Fibroblast of skin of left quadriceps (primary cell): ENCODE results near the gene GFI1.

Source experiments
- DNase-seq, 2 experiments: peaks; one replicate each; pipeline ENCODE4 v3.0.0-alpha.2; 2013; ENCODE audit warnings: low read depth in 2 of 2

Gene GFI1

GRCh38 chr1:92488416-92488815 lies 1.7 kb upstream of the GFI1 start:
- DNase-seq: no peak

- DNase-seq: no peak
Measured at GRCh38 chr1:92487078-92487605, 417 bp upstream of the GFI1 start.

DNA sequence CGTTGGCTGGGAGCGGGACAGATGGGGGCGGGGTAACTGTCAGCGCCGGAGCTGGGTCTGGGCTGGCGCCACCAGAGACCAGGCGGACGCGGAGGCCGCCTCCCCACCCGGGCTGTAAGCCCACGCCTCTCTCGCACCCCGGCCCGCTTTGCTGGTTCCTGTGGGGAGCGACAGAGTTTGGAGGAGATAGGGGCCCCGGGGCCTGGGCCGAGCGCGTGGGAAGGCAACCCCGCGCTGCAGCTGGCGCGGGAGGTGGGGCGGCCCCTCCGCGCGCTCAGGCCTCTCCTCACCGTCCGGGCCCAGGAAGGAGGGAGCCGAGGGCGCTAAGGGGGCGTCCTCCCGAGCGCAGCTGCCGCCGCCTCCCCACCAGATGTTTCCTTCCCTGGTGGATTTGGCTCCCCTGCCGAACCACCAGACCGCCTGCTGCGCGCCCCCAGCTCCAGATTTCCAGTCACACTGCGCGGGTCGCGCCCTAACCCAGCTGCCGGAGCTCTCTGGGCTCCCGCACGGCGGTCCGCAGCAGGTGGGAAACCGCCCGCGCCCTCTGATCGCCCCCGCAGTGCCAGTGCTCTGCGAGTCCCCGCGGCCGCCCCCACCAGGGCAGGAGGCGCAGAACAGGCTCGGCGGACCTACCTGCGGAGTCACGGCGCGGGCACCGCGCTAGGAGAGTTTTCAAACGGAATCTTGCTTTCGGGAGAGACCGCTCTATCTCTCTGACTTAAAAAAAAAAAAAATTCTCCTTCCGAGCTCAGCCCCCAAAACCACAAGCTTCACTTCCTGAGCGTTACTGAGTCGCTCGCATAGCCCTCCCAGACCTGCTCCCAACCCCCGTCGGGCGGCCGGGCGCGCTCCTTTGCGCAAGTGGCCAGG lies 1.1 kb downstream of the GFI1 start:
- no peak for DNase-seq

DNA sequence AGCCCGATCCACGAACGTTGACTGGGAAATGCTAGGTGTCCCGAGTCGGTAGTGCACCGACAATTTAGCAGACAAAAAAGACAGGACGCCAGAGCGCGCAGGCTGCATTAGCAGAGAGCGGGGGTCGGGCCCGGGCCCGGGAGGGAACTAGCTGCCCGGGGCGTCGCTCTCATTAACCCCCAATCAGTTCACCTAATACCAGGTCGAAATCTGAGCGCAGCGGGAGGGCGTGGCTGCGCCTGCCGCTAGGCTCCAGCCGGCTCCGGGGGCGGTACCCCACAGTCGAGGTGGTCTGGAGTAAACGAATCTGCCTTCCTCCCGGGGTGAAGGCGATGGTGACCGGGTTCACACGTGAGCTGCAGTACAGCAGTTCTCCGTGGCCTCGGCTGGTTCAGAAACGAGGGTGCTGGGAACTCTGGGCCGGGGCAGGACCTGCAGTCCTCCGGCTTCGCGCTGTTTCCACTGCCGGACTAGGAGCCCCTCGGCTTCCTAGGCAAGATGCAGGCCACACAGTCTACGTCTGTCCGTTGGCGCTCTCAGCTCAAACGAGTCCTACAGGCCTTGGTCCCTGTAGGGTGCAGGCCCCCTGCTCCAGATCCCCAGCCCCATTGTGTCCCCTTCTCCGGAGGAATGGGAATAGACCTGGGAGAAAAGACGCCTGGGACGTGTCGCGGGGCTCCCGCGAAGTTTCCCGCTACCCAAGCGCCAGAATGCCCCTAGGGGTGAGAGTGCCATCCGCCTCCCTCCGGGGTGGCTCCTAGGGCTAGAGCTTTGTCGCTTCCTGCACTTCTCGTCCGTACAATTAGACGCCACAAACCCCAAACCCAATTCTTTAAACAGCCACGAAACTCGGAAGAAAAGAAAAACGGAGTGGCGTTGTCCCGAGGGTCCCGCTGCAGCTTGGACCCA lies 2.0 kb downstream of the GFI1 start:
- DNase-seq: no peak

DNA sequence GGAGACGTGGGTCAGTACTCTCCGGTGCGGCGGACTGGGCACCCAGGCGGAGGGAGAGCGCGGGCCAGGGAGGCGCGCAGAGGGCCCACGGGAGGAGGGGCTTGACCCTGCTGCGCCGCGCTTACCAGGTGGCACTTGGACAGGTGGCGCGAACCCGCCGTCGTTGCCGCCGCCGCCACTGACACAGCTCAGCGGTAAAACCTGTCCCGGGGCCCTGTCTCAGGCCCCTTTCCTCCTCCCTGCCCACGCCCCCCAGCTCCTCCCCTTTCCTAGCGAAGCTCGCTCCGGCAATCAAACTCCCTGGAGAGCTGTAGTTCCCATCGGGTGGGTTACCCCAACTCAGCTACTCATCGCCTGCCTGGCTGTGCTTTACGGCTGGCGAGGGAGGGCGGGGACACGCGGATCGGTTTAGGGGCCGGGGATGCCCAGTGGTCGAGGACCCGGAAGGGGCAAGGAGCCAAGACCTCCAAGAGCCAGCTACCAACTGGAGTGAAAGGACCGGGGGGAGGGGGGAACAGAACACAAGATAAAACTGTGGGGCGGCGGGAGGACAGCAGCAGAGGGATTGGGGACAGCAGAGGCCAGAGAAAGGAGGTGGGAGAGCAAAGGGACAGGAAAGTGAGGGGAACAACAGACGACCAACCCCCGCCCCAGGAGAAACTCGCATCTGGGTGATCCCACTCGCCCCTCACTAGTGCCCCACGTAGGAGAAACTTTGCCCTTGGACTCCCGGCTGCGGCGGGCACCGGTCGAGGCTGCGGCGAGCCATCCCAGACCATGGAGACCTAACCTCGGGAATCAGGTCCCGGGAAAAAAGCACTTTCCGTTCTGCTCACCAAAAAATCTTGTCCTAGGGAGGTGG lies 2.9 kb downstream of the GFI1 start:
- DNase-seq: no peak

DNA sequence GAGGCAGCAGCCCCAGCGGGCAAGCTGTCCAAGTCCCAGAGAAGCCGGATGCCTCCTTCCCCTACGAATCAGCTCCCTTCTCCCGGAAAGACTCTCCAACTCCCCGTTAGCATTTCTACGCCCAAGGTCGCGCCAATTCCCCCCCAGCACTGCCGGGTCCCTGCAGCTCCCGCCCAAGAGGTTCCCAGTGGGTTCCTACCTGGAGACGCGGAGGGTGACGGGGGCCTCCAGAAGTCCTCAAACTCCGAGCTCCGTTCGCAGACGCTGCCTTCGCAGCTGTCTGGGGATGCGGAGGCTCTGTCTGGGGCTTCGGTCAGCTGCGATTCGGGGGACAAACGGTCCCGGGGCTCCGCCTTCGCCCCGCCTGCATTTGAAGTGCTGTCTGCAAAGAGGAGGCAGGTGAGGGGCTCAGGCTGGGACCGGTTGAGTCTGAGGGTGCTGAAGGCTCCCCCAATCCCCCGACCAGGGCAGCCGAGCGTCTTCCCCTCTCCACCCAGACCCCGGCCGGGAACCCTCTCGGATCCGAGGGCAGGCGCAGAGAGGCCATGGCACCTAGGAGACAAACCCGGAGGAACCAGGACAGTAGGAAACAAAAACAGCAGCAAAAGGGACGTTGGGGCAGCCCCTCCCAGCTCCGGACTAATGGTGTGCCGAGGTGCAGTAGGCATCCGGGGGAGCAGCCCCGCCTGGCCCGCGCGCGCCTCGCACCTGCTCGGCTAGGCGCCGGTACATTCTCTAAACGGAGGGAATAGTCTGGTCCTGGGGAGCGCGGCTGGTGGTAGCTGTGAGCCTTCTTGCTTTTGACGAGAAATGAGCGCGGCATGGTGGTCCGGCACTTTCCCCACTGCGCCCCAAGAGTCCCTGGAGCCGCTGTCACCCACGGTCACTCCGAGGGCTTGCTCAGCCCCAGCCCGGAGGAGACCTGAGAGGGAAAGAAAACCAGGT lies 3.8 kb downstream of the GFI1 start:
- no peak for DNase-seq

GRCh38 chr1:92481971-92482664 lies 4.6 kb downstream of the GFI1 start:
- no peak for DNase-seq

- DNase-seq: no peak
Measured at GRCh38 chr1:92481599-92481925, 5.2 kb downstream of the GFI1 start.

- DNase-seq: no peak
Measured at GRCh38 chr1:92480813-92481598, 5.7 kb downstream of the GFI1 start.

DNA sequence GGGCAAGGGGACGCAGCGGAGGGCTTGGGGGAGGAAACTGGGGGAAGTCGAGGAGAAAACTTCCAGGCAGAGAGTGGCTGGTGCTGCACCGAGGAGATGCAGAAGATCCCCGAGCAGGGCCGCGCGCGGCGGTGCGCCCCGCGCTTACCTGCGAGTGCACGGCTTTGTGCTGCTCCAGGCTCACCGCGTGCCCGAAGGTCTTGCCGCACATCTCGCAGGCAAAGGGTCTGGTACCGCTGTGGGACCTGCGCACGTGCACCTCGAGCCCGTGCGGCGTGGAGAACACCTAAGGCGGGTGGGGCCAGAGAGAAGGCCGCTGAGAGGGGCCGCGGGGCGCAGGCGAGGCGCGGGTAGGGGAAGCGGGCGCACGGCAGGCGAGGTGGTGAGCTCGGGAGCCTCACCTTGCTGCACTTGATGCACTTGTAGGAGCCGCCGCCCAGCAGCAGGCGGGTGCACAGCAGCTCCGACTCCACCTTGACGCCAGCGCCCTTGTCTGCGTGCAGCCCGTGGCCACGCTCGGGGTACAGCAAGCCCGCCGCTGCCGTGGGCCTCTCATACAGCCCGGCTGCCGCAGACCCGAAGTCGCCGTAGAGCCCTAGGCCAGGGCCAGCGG lies 6.4 kb downstream of the GFI1 start:
- no peak for DNase-seq

- no peak for DNase-seq
Measured at GRCh38 chr1:92479587-92479986, 7.1 kb downstream of the GFI1 start.

GRCh38 chr1:92478393-92478792 lies 8.3 kb downstream of the GFI1 start:
- no peak for DNase-seq

DNA sequence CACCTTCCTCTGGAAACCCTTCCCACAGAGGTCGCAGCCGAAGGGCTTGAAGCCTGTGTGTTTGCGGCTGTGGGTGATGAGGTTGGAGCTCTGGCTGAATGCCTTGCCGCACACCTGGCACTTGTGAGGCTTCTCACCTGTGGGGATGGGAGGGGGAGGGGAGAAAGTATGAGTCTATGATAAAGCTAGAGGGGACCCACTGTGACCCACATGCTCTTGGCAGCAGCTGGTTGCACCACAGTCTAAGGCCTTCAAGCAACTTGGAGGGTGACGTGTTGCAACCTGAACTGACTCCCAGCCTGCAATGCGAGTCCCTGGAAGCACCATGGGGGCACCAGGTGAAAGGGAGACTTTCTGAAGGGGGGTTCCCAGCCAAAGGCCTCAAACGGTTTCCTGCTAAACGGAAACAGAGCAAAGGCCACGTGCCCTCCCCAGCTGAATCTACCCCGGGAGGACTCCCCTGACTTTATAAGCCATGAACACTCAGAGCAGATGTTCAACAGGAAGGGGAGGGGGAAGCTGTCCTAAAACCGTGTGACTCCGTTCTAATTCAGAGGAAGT lies 10.6 kb downstream of the GFI1 start:
- no peak for DNase-seq

- no peak for DNase-seq
Measured at GRCh38 chr1:92475029-92475428, 11.7 kb downstream of the GFI1 start.

DNA sequence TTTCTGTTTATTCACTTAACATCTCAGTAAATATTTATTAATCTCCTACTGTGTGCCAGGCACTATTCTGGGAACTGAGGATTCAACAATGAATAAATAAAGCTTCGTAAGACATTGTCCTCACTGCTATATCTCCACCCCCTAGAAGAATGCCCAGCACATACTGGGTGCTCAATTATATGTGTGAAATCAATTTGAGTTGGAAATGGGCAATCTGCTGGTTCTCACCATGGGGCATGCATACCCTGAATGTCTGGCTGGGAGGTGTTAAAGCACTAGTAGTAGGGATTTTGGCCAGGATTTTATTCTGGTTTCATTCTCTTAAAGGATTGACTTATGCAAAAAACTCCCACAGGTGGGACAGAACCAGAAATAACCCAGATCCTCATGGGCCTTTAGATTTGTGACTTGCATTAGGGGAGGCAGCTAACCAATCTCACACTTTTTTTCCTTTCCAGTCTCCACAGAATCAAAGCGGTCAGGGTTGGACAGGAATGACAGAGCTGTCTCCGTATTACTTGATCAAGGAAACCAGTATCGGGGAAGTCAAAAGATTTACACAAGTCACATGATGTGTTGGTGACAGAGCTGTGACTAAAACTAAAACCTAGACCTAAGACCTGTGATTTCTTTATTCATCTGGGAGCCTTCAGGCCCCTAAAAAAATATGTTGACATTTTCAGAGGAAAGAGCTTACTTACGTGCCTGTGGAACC lies 12.8 kb downstream of the GFI1 start:
- no peak for DNase-seq

DNA sequence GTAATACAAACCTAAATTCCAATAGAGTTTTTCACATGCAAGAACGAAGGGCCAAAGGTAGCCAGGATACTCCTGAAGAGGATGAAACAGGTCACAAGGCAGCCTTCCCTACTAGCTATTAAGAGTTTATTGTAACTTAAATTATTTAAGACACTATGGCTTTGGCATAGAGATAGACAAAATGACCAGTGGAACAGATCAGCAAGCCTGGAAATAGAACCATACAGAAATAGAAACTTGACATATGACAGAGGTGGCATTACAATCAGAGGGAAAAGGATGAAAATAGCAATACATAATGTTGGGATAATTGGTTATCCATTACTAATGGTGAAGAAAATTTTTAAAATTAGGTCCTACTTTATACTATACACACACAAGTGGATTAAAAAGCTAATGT lies 16.5 kb downstream of the GFI1 start:
- no peak for DNase-seq

GRCh38 chr1:92466683-92467352 lies 19.9 kb downstream of the GFI1 start:
- no peak for DNase-seq
